ENCODE measurements around the gene GPC1.

GPC1 gene

GRCh38 chr2:240499309-240500301 lies 64.1 kb downstream of the GPC1 start:
- DNase-seq (ENCODE audit: low spot score), result no peak

- no peak for DNase-seq (ENCODE audit: low spot score)
Observed at GRCh38 chr2:240500561-240501423, 65.3 kb downstream of the GPC1 start.

- no peak for DNase-seq (ENCODE audit: low spot score)
Observed at GRCh38 chr2:240501531-240501991, 66.1 kb downstream of the GPC1 start.

- DNase-seq (ENCODE audit: low spot score), result no peak
Observed at GRCh38 chr2:240502059-240502429, 66.6 kb downstream of the GPC1 start.

GRCh38 chr2:240502430-240503121 lies 67.1 kb downstream of the GPC1 start:
- DNase-seq (ENCODE audit: low spot score), result no peak

GRCh38 chr2:240503375-240503774 lies 67.9 kb downstream of the GPC1 start:
- DNase-seq (ENCODE audit: low spot score), result no peak

GRCh38 chr2:240503848-240504247 lies 68.4 kb downstream of the GPC1 start:
- no peak for DNase-seq (ENCODE audit: low spot score)

- DNase-seq (ENCODE audit: low spot score), result no peak
Observed at GRCh38 chr2:240505910-240506309, 70.4 kb downstream of the GPC1 start.

- DNase-seq (ENCODE audit: low spot score), result no peak
Observed at GRCh38 chr2:240506406-240507059, 71.1 kb downstream of the GPC1 start.

- DNase-seq (ENCODE audit: low spot score), result no peak
Observed at GRCh38 chr2:240507060-240507777, 71.8 kb downstream of the GPC1 start.

GRCh38 chr2:240507778-240508251 lies 72.4 kb downstream of the GPC1 start:
- DNase-seq (ENCODE audit: low spot score), result no peak

GRCh38 chr2:240508832-240509545 lies 73.5 kb downstream of the GPC1 start:
- no peak for DNase-seq (ENCODE audit: low spot score)

- no peak for DNase-seq (ENCODE audit: low spot score)
Observed at GRCh38 chr2:240509667-240510512, 74.4 kb downstream of the GPC1 start.

- DNase-seq (ENCODE audit: low spot score), result no peak
Observed at GRCh38 chr2:240510513-240511210, 75.2 kb downstream of the GPC1 start.

- DNase-seq (ENCODE audit: low spot score), result no peak
Observed at GRCh38 chr2:240511351-240512108, 76.1 kb downstream of the GPC1 start.

- no peak for DNase-seq (ENCODE audit: low spot score)
Observed at GRCh38 chr2:240512109-240512485, 76.6 kb downstream of the GPC1 start.

GRCh38 chr2:240512666-240513535 lies 77.4 kb downstream of the GPC1 start:
- DNase-seq (ENCODE audit: low spot score), result no peak

All from COLO829 (cell line).